Fibroblast of upper back skin (primary cell): ENCODE data around the gene RPL37.
"Not testable (repeated sequence)": the region's sequence is repeated elsewhere in the genome, so short reads cannot be mapped to it uniquely, and the experiment has no call there.

Source experiments
- DNase-seq: peaks from one replicate; pipeline ENCODE4 v3.0.0-alpha.2; 2013

The RPL37 gene

DNA sequence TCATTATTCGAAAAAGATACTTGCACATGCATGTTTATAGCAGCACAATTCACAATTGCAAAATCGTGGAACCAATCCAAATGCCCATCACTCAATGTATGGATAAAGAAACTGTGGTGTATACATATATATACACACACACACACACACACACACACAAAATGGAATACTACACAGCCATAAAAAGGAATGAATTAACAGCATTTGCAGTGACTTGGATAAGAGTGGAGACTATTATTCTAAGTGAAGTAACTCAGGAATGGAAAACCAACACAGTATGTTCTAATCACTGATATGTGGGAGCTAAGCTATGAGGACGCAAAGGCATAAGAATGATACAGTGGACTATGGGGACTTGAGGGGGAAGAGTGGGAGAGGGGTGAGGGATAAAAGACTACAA is 40.1 kb downstream of the RPL37 start:
- not testable (repeated sequence) for DNase-seq

DNA sequence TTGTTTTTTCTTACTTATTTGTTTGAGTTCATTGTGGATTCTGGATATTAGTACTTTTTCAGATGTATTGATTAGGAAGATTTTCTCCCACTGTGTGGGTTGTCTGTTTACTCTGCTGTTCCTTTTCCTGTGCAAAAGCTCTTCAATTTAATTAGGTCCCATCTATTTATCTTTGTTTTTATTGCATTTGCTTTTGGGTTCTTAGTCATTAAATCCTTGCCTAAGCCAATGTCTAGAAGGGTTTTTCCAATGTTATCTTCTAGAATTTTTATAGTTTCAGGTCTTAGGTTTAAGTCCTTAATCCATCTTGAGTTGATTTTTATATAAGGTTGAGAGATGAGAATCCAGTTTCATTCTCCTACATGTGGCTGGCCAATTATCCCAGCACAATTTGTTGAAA is 40.7 kb downstream of the RPL37 start:
- not testable (repeated sequence) for DNase-seq

DNA sequence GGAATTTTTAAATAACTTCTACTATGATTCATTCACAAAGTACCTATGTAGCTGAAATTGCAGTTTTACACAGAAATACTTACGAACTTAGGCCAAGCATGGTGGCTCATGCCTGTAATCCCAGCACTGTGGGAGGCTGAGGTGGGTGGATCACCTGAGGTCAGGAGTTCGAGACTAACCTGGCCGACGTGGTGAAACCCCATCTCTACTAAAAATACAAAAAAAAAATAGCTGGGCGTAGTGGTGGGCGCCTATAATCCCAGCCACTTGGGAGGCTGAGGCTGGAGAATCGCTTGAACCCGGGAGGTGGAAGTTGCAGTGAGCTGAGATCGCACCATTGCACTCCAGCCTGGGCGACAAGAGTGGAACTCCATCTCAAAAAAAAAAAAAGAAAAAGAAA is 42.3 kb downstream of the RPL37 start:
- not testable (repeated sequence) for DNase-seq

DNA sequence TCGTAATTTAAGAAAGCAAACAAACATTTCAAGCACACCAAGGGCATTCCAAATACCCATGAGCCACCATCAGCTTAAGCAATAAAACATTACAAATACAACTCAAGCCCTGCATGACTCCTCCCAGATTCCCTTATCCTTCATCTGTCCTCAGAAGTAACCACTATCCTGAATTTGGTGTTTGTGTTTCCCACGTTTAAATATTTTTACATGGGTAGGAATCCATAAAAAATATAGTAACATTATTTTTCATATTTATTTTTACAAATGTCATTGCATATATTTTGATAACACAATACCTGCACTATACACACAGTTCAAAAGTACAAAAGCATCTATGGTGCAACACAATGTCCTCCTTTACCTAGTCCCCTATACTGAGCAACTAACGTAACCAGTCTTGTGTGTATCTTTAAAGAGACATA is 43.3 kb downstream of the RPL37 start:
- no peak for DNase-seq

DNA sequence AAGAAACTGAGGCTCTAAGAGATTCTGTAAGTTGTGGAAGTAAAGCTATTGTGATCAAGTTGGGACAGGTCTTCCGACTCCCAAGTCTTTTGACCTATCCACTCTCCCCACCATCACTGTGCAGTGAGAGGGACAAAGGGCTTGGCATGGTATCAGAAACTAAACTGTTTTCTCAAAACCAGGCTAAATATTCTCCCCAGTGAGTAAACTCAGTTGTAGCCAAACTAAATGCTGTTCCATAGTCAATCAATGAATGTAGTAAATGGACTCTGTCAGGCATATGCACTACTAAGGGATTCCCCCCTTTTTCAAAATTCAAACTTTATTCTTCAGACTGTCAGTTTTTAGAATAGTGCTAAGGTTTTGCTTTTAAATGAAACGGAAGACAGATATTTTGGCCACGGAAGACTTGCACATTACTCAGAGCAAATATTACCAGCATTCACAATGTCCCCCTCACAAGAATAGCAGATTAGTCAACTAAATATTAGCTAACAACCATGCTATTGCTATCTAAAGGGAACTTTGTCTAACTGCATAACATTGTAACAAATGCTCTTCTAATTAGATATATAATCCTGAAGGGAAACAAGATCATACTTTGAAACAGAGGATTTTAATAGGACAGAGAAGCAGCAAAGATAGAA is 44.0 kb downstream of the RPL37 start:
- no peak for DNase-seq

DNA sequence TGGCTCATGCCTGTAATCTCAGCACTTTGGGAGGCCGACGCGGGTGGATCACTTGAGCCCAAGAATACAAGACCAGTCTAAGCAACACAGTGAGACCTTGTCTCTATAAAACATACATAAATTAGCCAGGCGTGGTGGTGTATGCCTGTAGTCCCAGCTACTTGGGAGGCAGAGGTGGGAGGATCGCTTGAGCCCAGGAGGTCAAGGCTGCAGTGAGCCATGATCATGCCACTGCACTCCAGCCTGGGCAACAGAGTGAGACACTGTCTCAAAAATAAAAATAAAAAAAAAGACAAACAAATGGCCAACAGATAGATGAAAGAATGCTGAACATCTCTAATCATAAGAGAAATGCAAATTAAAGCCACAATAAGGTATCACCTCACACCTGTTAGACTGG is 46.1 kb downstream of the RPL37 start:
- DNase-seq, result not testable (repeated sequence)

DNA sequence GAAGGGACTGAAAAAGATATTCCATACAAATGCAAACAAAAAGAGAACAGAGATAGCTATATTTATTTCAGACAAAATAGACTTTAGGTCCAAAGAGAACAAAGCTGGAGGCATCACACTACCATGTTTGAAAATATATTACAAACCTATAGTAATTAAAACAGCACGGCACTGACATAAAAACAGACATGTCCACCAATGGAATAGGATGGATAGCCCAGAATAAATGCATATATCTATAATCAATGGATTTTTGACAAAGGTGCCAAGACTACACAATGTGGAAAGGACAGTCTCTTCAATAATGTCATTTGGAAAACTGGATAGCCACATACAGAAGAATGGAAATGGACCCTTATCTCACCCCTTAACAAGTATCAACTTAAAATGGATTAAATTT is 47.0 kb downstream of the RPL37 start:
- DNase-seq, result no peak

DNA sequence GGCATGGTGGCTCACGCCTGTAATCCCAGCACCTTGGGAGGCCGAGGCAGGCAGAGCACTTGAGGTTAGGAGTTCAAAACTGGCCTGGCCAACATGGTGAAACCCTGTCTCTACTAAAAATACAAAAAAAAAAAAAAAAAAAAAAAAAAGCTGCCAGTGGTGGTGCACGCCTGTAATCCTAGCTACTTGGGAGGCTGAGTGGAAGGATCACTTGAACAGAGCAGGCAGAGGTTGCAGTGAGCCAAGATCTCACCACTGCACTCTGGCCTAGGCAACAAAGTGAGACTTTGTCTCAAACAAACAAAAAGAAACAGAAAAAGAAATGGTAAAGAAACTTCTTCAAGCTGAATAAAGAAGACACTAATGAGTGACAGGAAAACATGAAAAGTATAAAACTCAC is 48.4 kb downstream of the RPL37 start:
- not testable (repeated sequence) for DNase-seq

DNA sequence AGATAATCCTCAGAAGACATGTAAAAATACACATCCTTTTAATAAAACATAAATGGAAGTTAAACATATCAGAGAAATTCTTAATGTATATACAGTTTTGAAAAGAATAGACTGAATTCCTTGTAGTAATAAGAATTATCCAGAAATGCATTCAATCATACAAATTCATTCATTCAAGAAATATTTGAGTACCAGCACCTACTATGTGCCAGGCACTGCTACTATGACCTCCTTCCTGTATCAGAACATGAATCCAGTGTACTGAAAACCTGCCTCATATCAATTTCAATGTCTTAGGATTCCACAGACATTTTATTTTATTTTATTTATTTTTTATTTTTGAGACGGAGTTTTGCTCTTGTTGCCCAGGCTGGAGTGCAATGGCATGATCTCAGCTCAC is 50.1 kb downstream of the RPL37 start:
- DNase-seq, result no peak

DNA sequence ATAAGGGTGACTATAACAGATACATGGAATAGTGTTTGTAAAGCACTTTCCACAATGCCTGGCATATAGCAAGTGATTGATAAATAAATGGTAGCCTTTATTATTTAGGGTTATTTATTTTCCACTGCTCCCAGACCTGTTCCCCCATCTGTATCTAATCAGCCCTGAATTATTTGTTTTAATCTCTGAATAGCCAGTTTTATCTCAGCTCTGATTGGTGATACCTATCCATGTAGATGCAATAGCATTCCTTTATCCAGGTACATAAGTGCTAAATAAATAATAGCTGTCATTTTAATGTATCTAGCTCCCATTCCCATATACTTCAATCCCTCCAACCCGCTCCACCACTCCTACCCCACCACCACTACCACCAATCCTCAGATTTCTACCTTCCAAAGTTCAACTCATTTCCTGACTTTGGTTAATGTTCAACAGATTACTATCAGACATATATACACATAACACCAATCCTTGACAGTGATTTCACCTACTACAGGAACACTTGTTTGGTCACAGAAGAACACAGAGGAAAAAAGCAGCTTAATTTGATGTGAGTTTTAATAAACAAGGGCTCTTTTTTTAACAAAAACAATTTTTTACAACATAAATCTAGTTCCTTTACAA is 50.9 kb downstream of the RPL37 start:
- DNase-seq, result no peak

DNA sequence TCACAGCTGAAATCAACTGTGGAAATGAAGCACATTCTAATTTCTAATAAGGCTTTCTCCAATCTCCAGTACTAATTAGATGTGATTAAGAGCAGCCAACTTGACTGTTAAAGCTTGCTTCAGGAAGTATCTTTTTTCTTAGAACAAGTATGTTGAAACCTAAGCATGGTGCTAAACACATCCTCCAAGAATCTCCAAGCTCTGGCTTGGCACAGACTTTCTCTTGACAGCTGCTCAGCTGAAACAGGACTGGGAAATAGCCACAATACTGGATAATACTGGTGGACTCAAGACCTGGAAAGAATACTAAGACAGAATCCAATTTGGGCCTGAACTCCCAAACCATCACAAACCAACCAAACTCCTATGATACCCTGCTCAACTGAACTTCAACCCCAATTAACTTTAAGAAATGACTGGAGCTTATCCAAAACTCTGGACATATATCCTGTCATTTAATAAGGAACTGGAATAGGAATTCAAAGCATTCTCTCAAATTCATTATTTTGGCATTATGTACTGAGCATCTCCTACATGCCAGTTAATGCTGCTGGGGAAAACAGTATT is 53.1 kb downstream of the RPL37 start:
- peak; percentile 49 for DNase-seq

DNA sequence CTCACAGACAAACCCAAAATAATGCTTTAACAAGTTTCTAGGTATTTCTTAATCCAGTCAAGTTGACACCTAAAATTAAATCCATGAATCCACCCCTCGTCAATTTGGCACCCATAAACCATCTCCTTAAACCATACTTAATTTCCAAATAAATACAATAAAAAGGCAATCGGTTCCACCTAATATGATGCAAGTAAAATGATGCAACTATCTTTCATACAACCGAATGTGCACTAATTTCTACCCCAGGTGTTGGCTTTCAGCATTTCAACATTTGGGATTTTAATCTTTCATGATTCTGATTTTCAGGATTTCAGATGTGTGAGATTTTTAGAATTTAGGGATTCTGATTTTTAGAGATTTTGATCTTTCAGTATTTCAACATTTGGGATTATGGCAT is 54.2 kb downstream of the RPL37 start:
- DNase-seq, result no peak

DNA sequence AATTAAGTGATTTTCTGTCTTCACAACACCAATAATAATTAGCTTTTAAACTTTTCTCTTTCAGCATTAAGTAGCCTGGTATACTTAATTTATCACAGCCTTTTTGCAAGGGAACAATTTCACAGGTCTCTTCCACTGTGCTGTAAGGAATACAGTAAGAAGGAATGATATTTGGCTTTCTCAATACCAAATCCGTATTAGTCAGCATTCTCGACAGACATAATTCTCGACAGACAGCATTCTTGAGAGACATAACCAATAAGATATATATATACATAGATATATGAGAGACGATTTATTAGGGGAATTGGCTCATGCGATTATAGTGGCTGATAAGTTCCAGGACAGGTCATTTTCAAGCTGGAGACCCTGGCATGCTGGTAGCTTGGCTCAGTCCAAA is 54.8 kb downstream of the RPL37 start:
- peak; percentile 29 for DNase-seq

DNA sequence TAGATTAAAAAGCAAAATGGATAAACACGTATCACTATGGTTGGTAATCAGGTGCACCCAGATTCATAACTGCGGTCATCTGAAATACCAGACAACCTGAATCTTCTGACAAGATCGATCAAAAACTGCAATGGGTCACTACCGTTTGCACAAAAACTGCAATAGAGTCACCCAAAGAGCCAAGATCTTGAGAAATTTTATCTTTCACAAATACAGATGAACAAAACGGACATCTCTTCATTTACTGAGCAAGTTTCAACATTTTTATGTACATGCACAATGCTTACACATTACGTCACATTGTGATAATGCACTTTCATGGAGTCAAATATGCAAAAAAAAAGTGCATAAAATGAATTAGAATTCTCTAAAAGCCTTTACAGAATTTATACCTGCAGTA is 55.5 kb downstream of the RPL37 start:
- no peak for DNase-seq

DNA sequence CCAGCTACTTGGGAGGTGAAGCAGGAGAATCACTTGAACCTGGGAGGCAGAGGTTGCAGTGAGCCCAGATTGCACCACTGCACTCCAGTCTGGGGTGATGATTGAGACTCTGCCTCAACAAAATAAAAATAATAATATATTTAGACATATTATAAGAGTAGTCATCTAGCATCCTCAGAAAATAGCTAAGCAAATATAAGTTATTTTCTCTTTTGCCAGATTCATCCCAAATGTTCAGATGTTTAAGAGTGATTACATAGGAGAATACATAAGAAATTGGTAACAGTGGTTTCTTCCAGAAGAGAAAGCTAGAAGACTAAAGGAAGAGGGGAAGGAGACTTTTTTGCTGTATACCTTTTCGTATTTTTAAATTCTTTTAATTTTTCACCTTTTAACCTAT is 56.9 kb downstream of the RPL37 start:
- no peak for DNase-seq

DNA sequence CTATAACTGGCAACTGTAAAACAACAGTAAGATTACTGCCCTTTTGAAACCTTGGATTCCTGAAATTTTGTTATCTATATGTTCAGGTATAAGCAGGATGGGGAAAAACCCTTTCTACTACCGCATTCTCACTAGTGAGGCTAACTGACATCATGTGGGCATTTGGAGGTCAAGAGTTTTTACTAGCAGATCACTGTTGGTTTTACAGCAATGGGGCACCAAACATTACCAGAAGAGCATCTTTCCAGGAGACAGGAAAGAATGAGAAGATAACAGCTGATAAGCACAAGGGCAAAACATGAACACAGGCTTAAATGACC is 58.4 kb downstream of the RPL37 start:
- no peak for DNase-seq

DNA sequence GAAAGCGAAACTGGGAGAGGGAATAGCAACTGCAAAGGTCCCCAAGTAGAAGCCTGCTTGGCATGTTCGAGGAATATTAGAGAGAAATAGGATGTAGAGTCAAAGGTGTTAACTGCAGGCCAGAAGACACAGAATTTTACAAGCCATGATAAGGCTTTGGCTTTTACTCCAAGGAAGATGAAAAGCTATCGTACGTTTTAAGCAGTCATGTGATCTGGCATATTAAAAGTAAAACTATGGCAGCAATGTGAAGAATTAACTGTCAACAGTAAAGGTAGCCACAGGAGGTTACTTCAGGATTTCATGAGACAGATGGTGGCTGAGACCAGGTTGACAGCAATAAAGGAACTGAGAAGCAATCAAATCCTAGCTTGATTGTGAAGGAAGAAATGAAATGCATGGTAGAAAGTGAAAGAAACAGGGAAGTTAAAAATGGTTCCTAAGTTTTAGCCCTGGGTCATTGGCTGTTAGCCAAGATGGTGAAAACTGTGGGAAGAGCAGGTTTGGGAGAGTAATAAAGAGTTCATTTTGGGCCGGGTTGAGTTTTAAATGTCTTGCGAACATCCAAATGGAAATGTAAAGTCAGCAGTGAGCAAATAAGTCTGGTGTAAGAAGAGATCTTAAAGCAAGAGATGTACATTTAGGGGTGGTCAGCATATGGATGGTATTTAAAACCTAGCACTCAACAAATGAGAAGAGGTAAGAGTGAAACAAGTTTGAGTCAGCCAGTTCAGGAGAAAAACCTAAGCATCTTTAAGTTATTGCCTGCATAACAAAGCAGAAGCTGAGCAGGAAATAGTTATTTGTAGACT is 59.0 kb downstream of the RPL37 start:
- no peak for DNase-seq
